H1 (cell line): ENCODE measurements around the gene IZUMO2. TPM values are rescaled to one million over a fixed set of nuclear protein-coding genes. Genes with fewer than 3 reads are reported as not detected.

ENCODE experiments used
- POLR2A ChIP-seq, 2 experiments: IDR thresholded peaks; 1 replicate in 1 of 2; 2 replicates in 1 of 2; pipeline ENCODE4 v1.6.1; 2011; ENCODE audit warnings: low read depth in 2 of 2, low read length in 2 of 2, mild to moderate bottlenecking in 2 of 2; ENCODE audit errors: control extremely low read depth in 1 of 2
- polyA plus RNA-seq, 7 experiments: library from polyadenylated mRNA; depleted of rRNA in 3 of 7; stranded (reverse) in 5 of 7; unstranded in 2 of 7; fragments of >200 nt in 5 of 7; fragments of 200-250 nt in 2 of 7; gene quantifications; 1 replicate in 5 of 7; 2 replicates in 1 of 7; 4 replicates in 1 of 7; pipeline versions ENCODE4 v1.2.1 to v1.2.3, GENCODE V29; 2011 to 2013; ENCODE audit warnings: missing spikeins in 2 of 7, mixed read lengths in 2 of 7
- total RNA-seq: library from RNA; stranded (reverse); fragmentation: NEBNext Ultra II Directional; extraction: Animal tissue kit (Norgen Biotek cat#: 25700); gene quantifications from 2 replicates; pipeline ENCODE4 v1.2.1, GENCODE V29; 2021

IZUMO2 gene
- total and polyA plus RNA-seq, 2 of the 8 experiments (the other 6 are each of a cell fraction or from before 2014, with no cell fraction given), result 1.7 to 1.9 TPM

DNA sequence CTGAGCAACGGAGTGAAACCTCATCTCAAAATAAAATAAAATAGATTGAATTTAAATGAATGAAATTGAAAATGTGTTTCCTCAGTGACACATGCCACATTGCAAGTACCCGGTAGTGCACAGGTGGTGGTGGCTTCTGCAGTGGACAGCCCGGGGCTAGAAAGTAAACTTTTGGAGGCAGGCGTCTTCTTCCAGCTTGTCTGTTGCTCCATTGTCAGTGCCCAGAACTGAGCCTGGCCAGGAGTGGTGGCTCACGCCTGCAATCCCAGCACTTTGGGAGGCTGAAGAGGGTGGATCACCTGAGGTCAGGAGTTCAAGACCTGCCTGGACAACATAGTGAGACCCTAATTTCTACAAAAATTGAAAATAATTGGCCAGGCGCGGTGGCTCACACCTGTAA lies 46.0 kb upstream of the IZUMO2 start (continued):
- TF ChIP-seq POLR2A (IDR thresholded peaks at IDR 0.05; ENCODE audit: control extremely low read depth in 1 of 2, low read depth in 2 of 2, low read length in 2 of 2), result no peak
